Measurements from ENCODE around the gene DAND5. TPM values are rescaled to one million over a fixed set of nuclear protein-coding genes. Genes with fewer than 3 reads are reported as not detected.

DAND5 gene
- total and polyA plus RNA-seq, 9 of the 15 experiments (the other 6 are each of a cell fraction or from before 2014, with no cell fraction given): 0.22 to 0.83 (median 0.60) TPM

DNA sequence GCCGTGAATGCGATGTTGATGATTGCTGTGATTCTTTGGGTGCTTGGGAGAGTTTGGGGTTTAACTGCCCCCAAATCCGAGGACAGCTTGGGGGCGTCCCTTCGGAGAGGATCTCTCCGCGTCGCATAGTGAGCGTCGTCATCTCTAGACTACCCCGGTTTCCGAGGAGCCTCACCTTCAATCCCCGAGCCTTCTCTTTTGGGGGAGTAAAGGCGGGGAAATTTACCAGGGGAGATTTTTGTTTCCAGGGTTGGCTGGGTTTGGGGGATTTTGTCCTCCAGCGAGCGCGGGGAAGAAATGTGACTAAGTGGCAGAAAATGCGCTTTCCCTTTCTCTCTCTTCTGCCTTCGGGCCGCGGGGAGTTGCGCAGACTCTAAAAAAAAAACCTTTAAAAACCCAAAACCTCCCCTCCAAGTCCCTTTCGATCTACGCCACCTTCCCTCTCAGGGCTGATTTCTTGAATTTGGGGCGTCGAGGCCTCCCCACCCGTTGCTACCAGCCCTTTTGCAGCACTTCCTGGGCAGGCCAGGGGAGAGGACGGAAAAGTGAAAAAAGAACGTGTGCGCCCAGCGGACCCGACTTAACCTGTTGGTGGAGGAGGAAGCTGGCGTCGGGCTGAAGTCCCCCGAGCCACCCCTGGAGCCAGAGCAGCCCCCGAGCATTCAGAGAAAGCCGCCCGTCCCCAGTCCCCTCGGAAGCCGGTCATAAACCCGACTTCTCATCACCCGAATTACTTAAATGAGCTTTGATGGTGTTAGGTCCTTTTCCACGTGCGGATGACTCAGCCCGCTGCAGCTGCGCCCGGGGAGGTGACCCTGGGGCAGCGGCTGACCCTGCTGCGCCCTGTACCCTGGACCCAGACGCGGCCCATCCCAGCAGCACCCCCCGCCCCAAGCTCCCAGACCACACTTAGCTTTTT, 43.6 kb downstream of the DAND5 start (continued):
- no peak for TF ChIP-seq NCOA1 (IDR thresholded peaks at IDR 0.05; ENCODE audit: low read depth)
- TF ChIP-seq ZNF584 (CRISPR knock-in tag; IDR thresholded peaks at IDR 0.05; ENCODE audit: low read depth): no peak
- TF ChIP-seq HMGN3 (IDR thresholded peaks at IDR 0.05; ENCODE audit: borderline replicate concordance, extremely low read depth, insufficient read length, low read depth, low read length): peak; percentile 38
- TF ChIP-seq, protein P1, sequence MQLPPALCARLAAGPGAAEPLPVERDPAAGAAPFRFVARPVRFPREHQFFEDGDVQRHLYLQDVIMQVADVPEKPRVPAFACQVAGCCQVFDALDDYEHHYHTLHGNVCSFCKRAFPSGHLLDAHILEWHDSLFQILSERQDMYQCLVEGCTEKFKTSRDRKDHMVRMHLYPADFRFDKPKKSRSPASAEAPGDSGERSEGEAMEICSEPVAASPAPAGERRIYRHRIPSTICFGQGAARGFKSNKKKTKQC (CRISPR knock-in tag; IDR thresholded peaks at IDR 0.05): no peak
- TF ChIP-seq ZNF274 (IDR thresholded peaks at IDR 0.05; ENCODE audit: borderline replicate concordance, low read depth, low read length): no peak
- no peak for TF ChIP-seq HEY1 (CRISPR knock-in tag; IDR thresholded peaks at IDR 0.05; ENCODE audit: borderline replicate concordance)
- no peak for TF ChIP-seq XRCC5 (IDR thresholded peaks at IDR 0.05; ENCODE audit: low read depth, low read length)
- TF ChIP-seq NFYB (IDR thresholded peaks at IDR 0.05; ENCODE audit: extremely low read depth, insufficient read length): no peak
- TF ChIP-seq FOSL1 (tag; conservative IDR thresholded peaks at IDR 0.05): peak; percentile 96
- TF ChIP-seq, protein P2, sequence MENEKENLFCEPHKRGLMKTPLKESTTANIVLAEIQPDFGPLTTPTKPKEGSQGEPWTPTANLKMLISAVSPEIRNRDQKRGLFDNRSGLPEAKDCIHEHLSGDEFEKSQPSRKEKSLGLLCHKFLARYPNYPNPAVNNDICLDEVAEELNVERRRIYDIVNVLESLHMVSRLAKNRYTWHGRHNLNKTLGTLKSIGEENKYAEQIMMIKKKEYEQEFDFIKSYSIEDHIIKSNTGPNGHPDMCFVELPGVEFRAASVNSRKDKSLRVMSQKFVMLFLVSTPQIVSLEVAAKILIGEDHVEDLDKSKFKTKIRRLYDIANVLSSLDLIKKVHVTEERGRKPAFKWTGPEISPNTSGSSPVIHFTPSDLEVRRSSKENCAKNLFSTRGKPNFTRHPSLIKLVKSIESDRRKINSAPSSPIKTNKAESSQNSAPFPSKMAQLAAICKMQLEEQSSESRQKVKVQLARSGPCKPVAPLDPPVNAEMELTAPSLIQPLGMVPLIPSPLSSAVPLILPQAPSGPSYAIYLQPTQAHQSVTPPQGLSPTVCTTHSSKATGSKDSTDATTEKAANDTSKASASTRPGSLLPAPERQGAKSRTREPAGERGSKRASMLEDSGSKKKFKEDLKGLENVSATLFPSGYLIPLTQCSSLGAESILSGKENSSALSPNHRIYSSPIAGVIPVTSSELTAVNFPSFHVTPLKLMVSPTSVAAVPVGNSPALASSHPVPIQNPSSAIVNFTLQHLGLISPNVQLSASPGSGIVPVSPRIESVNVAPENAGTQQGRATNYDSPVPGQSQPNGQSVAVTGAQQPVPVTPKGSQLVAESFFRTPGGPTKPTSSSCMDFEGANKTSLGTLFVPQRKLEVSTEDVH (IDR thresholded peaks at IDR 0.05; ENCODE audit: low read depth, partially characterized antibody): no peak
- TF ChIP-seq, protein P3, sequence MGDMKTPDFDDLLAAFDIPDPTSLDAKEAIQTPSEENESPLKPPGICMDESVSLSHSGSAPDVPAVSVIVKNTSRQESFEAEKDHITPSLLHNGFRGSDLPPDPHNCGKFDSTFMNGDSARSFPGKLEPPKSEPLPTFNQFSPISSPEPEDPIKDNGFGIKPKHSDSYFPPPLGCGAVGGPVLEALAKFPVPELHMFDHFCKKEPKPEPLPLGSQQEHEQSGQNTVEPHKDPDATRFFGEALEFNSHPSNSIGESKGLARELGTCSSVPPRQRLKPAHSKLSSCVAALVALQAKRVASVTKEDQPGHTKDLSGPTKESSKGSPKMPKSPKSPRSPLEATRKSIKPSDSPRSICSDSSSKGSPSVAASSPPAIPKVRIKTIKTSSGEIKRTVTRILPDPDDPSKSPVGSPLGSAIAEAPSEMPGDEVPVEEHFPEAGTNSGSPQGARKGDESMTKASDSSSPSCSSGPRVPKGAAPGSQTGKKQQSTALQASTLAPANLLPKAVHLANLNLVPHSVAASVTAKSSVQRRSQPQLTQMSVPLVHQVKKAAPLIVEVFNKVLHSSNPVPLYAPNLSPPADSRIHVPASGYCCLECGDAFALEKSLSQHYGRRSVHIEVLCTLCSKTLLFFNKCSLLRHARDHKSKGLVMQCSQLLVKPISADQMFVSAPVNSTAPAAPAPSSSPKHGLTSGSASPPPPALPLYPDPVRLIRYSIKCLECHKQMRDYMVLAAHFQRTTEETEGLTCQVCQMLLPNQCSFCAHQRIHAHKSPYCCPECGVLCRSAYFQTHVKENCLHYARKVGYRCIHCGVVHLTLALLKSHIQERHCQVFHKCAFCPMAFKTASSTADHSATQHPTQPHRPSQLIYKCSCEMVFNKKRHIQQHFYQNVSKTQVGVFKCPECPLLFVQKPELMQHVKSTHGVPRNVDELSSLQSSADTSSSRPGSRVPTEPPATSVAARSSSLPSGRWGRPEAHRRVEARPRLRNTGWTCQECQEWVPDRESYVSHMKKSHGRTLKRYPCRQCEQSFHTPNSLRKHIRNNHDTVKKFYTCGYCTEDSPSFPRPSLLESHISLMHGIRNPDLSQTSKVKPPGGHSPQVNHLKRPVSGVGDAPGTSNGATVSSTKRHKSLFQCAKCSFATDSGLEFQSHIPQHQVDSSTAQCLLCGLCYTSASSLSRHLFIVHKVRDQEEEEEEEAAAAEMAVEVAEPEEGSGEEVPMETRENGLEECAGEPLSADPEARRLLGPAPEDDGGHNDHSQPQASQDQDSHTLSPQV (IDR thresholded peaks at IDR 0.05): peak; percentile 80
- TF ChIP-seq U2AF1 (optimal IDR thresholded peaks at IDR 0.05; ENCODE audit: low read depth, low read length): no peak
- no peak for TF ChIP-seq TGIF2 (CRISPR knock-in tag; IDR thresholded peaks at IDR 0.05)
- TF ChIP-seq TARDBP (IDR thresholded peaks at IDR 0.05): no peak
- TF ChIP-seq NEUROD1 (IDR thresholded peaks at IDR 0.05; ENCODE audit: borderline replicate concordance, low read depth, low read length, partially characterized antibody): peak; percentile 14
- TF ChIP-seq, protein P4, sequence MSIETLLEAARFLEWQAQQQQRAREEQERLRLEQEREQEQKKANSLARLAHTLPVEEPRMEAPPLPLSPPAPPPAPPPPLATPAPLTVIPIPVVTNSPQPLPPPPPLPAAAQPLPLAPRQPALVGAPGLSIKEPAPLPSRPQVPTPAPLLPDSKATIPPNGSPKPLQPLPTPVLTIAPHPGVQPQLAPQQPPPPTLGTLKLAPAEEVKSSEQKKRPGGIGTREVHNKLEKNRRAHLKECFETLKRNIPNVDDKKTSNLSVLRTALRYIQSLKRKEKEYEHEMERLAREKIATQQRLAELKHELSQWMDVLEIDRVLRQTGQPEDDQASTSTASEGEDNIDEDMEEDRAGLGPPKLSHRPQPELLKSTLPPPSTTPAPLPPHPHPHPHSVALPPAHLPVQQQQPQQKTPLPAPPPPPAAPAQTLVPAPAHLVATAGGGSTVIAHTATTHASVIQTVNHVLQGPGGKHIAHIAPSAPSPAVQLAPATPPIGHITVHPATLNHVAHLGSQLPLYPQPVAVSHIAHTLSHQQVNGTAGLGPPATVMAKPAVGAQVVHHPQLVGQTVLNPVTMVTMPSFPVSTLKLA (conservative IDR thresholded peaks at IDR 0.05): peak; percentile 60 to 70; a peak in 2 of 4 replicates
- TF ChIP-seq SMARCA4 (IDR thresholded peaks at IDR 0.05): peak; percentile 57; the same call in 1 of the 2 replicates
- peak; percentile 94 for TF ChIP-seq BHLHE40 (IDR thresholded peaks at IDR 0.05; ENCODE audit: low read length)

Measured in K562 (cell line).